A673 (cell line): ENCODE data around the gene TMEM239. TPM values are rescaled to one million over a fixed set of nuclear protein-coding genes. Genes with fewer than 3 reads are reported as not detected.

ENCODE experiments used
- BruUV-seq: library from RNA; stranded (reverse); fragments of 400-500 nt; replicated peaks from 2 replicates; lab custom pipeline; 2021; lab: Mats Ljungman, UMichigan
- CTCF ChIA-PET: fragments of 300-600 bp; sonication (Branson Sonifier 250); formaldehyde crosslinking; loops from one replicate; lab custom pipeline; 2022; ENCODE audit warnings: antibody characterized with exemption; lab: Charles Lee
- POLR2A ChIA-PET: fragments of 300-600 bp; sonication (Branson Sonifier 250); formaldehyde crosslinking; loops from one replicate; lab custom pipeline; 2022; ENCODE audit warnings: antibody characterized with exemption; ENCODE audit not compliant: low non-redundant PET; lab: Charles Lee
- DNase-seq: peaks from one replicate; pipeline ENCODE4 v3.0.0-alpha.2; 2015; ENCODE audit warnings: low spot score
- H3K27ac ChIP-seq: fragments of 200-600 bp; sonication (generic); 2 replicates; pipeline ENCODE4 v1.5.1; 2016; ENCODE audit warnings: mixed run types, low read depth, mild to moderate bottlenecking, mixed read lengths, antibody characterized with exemption, low read length; ENCODE audit not compliant: poor library complexity, severe bottlenecking
- H3K27me3 ChIP-seq: fragments of 200-600 bp; sonication (generic); replicated peaks from 2 replicates; pipeline ENCODE4 v1.6.1; 2017; ENCODE audit warnings: mixed run types, low read depth, mild to moderate bottlenecking, mixed read lengths, antibody characterized with exemption, low read length; ENCODE audit not compliant: insufficient read depth, poor library complexity
- H3K36me3 ChIP-seq: fragments of 200-600 bp; sonication (generic); 2 replicates; pipeline ENCODE4 v1.6.1; 2016; ENCODE audit warnings: mixed run types, mild to moderate bottlenecking, mixed read lengths, antibody characterized with exemption, low read length; ENCODE audit not compliant: insufficient read depth, poor library complexity, severe bottlenecking
- H3K4me1 ChIP-seq: fragments of 200-600 bp; sonication (generic); 2 replicates; pipeline ENCODE4 v1.6.1; 2017; ENCODE audit warnings: mixed run types, mild to moderate bottlenecking, mixed read lengths, antibody characterized with exemption, low read length; ENCODE audit not compliant: insufficient read depth, poor library complexity, severe bottlenecking
- H3K4me3 ChIP-seq: fragments of 200-600 bp; sonication (generic); 2 replicates; pipeline ENCODE4 v1.5.1; 2016; ENCODE audit warnings: low read depth, mixed run types, mild to moderate bottlenecking, mixed read lengths, low read length; ENCODE audit not compliant: poor library complexity, severe bottlenecking
- H3K9me3 ChIP-seq: fragments of 200-600 bp; sonication (generic); 2 replicates; pipeline ENCODE4 v1.6.1; 2016; ENCODE audit warnings: mixed run types, low read depth, mild to moderate bottlenecking, mixed read lengths, antibody characterized with exemption, low read length; ENCODE audit not compliant: poor library complexity, severe bottlenecking
- EZH2 ChIP-seq: fragments of 200-600 bp; sonication (generic); IDR thresholded peaks from 2 replicates; pipeline ENCODE4 v1.6.1; 2017; ENCODE audit warnings: borderline replicate concordance, low read depth, mild to moderate bottlenecking, mixed read lengths, antibody characterized with exemption, low read length; ENCODE audit not compliant: poor library complexity, severe bottlenecking
- intact Hi-C: fragments of 100-400 bp; cut with micrococcal nuclease; formaldehyde crosslinking; loops from one replicate; pipeline ENCODE4 v1.10.0; 2022; ENCODE audit not compliant: unreplicated experiment
- total RNA-seq: library from RNA; stranded (reverse); gene quantifications from 2 replicates; pipeline ENCODE4 v1.2.3, GENCODE V29; 2021
- TF ChIP-seq, protein P1 (sequence below): fragments of 300-800, 200-600 bp; sonication (generic); conservative IDR thresholded peaks from 2 replicates; pipeline ENCODE4 v1.5.1; 2017; ENCODE audit warnings: low read depth, mild to moderate bottlenecking, antibody characterized with exemption, low read length, moderate library complexity, mixed read lengths

Gene TMEM239
- total RNA-seq, 1 experiment from 2014 or later, result not detected

DNA sequence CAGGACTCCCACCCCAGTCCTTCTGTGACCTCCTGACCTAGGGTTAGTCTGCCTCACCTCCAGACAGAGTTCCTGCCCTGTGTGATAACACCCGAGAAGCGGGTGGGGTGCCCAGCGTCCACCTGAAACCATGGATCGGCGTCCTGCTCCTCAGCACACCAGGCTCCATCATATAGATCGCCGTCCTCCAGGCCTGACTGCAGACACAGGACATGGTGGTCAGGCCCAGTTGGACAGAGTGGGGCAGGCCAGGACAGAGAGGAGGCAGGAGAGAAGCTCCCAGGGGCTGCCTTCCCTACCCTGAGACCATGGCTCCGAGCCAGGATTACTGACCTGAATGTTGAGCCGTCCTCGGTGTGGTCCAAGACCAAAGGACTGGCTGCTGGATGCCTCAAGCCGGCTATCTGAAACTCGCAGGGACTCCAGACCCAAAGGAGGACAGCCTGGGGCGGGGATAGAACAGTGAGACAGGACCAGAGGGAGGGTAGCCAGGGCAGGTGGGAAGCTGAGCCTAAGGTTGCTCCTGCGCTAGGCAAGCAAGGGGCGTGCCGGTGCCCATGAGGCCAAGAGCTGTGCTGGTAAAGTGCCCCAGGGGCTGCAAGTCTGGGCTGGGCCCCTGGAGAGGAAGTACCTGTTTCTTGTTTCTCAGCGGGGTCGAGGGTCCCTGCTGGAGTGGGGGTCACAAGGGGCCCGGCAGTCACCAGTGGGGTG is 17.9 kb upstream of the TMEM239 start:
- peaks cover 5% of the 10 kb centered on the region for H3K4me1 ChIP-seq
- H3K4me3 ChIP-seq, result no peak overlapping the region
- no peaks in the 10 kb centered on the region for H3K9me3 ChIP-seq
- peaks cover 49% of the 10 kb centered on the region for H3K27me3 ChIP-seq
- TF ChIP-seq EZH2, result no peak
- TF ChIP-seq, protein P1, sequence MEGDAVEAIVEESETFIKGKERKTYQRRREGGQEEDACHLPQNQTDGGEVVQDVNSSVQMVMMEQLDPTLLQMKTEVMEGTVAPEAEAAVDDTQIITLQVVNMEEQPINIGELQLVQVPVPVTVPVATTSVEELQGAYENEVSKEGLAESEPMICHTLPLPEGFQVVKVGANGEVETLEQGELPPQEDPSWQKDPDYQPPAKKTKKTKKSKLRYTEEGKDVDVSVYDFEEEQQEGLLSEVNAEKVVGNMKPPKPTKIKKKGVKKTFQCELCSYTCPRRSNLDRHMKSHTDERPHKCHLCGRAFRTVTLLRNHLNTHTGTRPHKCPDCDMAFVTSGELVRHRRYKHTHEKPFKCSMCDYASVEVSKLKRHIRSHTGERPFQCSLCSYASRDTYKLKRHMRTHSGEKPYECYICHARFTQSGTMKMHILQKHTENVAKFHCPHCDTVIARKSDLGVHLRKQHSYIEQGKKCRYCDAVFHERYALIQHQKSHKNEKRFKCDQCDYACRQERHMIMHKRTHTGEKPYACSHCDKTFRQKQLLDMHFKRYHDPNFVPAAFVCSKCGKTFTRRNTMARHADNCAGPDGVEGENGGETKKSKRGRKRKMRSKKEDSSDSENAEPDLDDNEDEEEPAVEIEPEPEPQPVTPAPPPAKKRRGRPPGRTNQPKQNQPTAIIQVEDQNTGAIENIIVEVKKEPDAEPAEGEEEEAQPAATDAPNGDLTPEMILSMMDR, result no peak
- intact Hi-C loops, result no loop called here
- POLR2A ChIA-PET, result no interaction called here
- H3K36me3 ChIP-seq, result no peaks in the 10 kb centered on the region
- BruUV-seq, result no TSS peak
- CTCF ChIA-PET, result no interaction called here
- no peak for DNase-seq
- H3K27ac ChIP-seq, result no peak overlapping the region

DNA sequence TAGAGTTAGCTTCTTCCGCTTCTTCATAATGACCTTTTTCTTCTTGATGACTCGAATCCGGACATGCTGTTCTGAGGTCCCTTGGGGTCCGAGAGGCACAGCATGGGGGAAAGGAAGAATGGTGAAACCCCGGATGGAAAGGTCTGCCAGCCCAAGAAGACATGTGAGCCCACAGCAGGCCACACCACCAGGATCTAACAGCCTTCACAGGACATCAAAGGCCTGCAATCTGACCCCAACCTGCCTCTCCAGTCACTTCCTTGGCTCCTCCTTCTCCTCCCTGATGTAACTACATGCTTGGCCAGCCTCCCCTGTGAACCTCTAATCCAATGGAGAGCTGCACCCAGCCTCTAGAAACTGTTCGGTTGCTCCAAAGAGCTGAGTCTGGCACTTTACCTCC is 17.4 kb upstream of the TMEM239 start:
- Histone ChIP-seq H3K4me1 (peaks cover 5% of the 10 kb centered on the region), H3K9me3 (no peaks in the 10 kb centered on the region), H3K36me3 (no peaks in the 10 kb centered on the region), H3K27ac (no peak overlapping the region), H3K27me3 (peaks cover 48% of the 10 kb centered on the region), H3K4me3 (no peak overlapping the region)
- intact Hi-C loops, result no loop called here
- CTCF ChIA-PET, result no interaction called here
- DNase-seq, result no peak
- POLR2A ChIA-PET, result no interaction called here
- TF ChIP-seq EZH2, result no peak
- TF ChIP-seq, protein P1, result no peak
- BruUV-seq, result no TSS peak

DNA sequence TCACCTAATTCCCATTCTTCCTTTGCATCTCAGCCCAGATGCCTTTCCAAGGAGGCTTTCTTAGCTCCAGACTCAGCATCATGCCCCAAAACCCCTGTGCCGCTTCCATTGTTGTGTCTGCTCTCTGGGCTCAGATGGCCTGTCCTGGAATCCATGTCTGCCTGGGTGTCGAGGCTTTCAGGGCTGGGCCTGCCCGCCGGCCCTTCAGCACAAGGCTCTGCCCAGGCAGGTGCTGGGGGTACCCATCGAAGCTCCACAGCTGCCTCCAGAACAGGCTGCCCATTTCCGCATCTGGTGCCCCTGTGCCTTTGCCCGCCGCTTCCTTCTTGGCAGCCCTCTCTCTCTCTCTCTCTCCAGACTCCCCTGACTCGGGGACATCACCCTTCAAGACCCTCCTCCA is 16.9 kb upstream of the TMEM239 start:
- intact Hi-C loops, result no loop called here
- BruUV-seq, result no TSS peak
- peaks cover 51% of the 10 kb centered on the region for H3K27me3 ChIP-seq
- TF ChIP-seq, protein P1, result no peak
- no peak for TF ChIP-seq EZH2
- no peaks in the 10 kb centered on the region for H3K36me3 ChIP-seq
- ChIA-PET CTCF (no interaction called here), POLR2A (no interaction called here)
- H3K4me3 ChIP-seq, result peak overlapping the region; percentile 53
- H3K9me3 ChIP-seq, result no peaks in the 10 kb centered on the region
- H3K27ac ChIP-seq, result no peak overlapping the region
- peaks cover 5% of the 10 kb centered on the region for H3K4me1 ChIP-seq
- DNase-seq, result no peak
